Activated CD8-positive, alpha-beta T cell treated with anti-CD3 and anti-CD28 coated beads for 36 hours (primary cell): ENCODE results near the gene ATXN1. TPM values are rescaled to one million over a fixed set of nuclear protein-coding genes. Genes with fewer than 3 reads are reported as not detected.
A peak's percentile ranks its signal among the peaks of the same experiment; 100 is the strongest.
"Not testable (repeated sequence)": the region's sequence is repeated elsewhere in the genome, so short reads cannot be mapped to it uniquely, and the experiment has no call there.

Source experiments
- ATAC-seq: fragments of 200-7000 bp; cut with Tn5 transposase; one replicate; pipeline ENCODE4 v1.10.0; 2021; ENCODE audit warnings: mild to moderate bottlenecking, moderate library complexity
- CTCF ChIA-PET: fragments of 350-600 bp; sonication (Branson Sonifier 250); formaldehyde crosslinking; loops from one replicate; lab custom pipeline; 2021; ENCODE audit warnings: antibody characterized with exemption; lab: Charles Lee
- POLR2A ChIA-PET: fragments of 350-600 bp; sonication (Branson Sonifier 250); formaldehyde crosslinking; loops from one replicate; lab custom pipeline; 2021; ENCODE audit warnings: antibody characterized with exemption; lab: Charles Lee
- DNase-seq: peaks from one replicate; pipeline ENCODE4 v3.0.0-alpha.2; 2020
- H3K27ac Mint-ChIP-seq: one replicate; pipeline ENCODE4 v1.8.0; 2021; ENCODE audit warnings: mild to moderate bottlenecking, mixed read lengths
- H3K27me3 Mint-ChIP-seq: one replicate; pipeline ENCODE4 v1.8.0; 2021; ENCODE audit warnings: mixed read lengths
- H3K36me3 Mint-ChIP-seq: one replicate; pipeline ENCODE4 v1.8.0; 2021; ENCODE audit warnings: low read depth, mixed read lengths
- H3K4me1 Mint-ChIP-seq: one replicate; pipeline ENCODE4 v1.8.0; 2021; ENCODE audit warnings: low read depth, mixed read lengths
- H3K4me3 Mint-ChIP-seq: one replicate; pipeline ENCODE4 v1.8.0; 2021; ENCODE audit warnings: mild to moderate bottlenecking, moderate library complexity, mixed read lengths
- H3K9me3 Mint-ChIP-seq: one replicate; pipeline ENCODE4 v1.8.0; 2021; ENCODE audit warnings: mixed read lengths
- CTCF ChIP-seq: fragments of 200-600 bp; IDR thresholded peaks from one replicate; pipeline ENCODE4 v1.8.0; 2022; ENCODE audit warnings: antibody characterized with exemption, mild to moderate bottlenecking
- intact Hi-C: fragments of 100-400 bp; cut with micrococcal nuclease; formaldehyde crosslinking; loops from one replicate; pipeline ENCODE4 v1.10.0; 2022
- total RNA-seq, 2 experiments: library from RNA; stranded (reverse); gene quantifications; one replicate each; pipeline ENCODE4 v1.2.3, GENCODE V29; 2021

Gene ATXN1
- total RNA-seq, 2 experiments from 2014 or later: 35.4 to 40.8 TPM

GRCh38 chr6:16260602-16261001, 500.7 kb downstream of the ATXN1 start:
- H3K36me3 Mint-ChIP-seq, CTCF ChIA-PET, H3K27me3 Mint-ChIP-seq, H3K4me1 Mint-ChIP-seq, POLR2A ChIA-PET, intact Hi-C loops, H3K9me3 Mint-ChIP-seq, H3K4me3 Mint-ChIP-seq, H3K27ac Mint-ChIP-seq, ATAC-seq, DNase-seq: not testable (repeated sequence)

DNA sequence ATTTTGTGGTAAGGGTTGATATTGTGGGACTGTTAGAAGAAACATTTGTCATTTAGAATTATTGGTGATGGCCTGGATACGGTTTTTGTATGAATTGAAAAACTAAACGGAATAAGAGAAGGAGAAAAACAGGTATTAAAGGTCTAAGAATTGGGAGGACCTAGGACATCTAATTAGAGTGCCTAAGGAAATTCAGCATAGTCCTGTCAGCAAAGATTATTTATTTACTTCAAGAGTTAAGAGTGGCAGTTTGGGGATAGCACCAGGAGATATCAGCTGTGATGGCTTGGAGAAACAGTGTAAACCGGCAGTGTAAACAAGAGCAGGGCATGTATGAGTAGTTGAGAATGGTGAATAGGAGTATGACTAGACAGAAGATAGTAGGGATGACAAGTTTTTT, 501.7 kb downstream of the ATXN1 start:
- DNase-seq, POLR2A ChIA-PET, intact Hi-C loops, H3K27me3 Mint-ChIP-seq, H3K4me3 Mint-ChIP-seq, H3K9me3 Mint-ChIP-seq, H3K36me3 Mint-ChIP-seq, CTCF ChIA-PET, H3K27ac Mint-ChIP-seq, H3K4me1 Mint-ChIP-seq, ATAC-seq: not testable (repeated sequence)

DNA sequence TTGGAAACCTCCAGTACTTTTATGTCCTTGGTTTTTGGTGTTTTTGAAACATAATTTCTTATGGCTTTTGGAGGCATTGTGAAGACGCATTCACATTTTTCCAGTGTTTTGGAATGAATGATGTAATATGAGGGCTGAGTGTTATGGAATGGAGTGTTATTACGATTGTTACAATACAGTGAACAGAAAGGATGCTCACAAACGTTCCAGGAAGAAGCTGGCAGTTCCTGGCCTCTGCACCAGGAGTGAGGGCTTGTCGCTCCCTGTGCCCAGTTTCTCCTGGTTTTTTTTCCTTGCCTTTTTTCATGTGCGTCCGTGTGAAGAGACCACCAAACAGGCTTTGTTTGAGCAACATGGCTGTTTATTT, 502.6 kb downstream of the ATXN1 start:
- CTCF ChIA-PET: no interaction called here
- no peak for TF ChIP-seq CTCF
- H3K4me1 Mint-ChIP-seq: no peaks in the 10 kb centered on the region
- H3K27me3 Mint-ChIP-seq: peaks cover 6% of the 10 kb centered on the region
- no peak overlapping the region for H3K27ac Mint-ChIP-seq
- POLR2A ChIA-PET: interaction anchor here (1.1 kb wide), 1 partner anchor 12 kb away, joined by 4 read pairs; no protein-coding TSS in a partner anchor
- H3K9me3 Mint-ChIP-seq: no peaks in the 10 kb centered on the region
- DNase-seq: no peak
- intact Hi-C loops: no loop called here
- ATAC-seq: no peak
- no peak overlapping the region for H3K4me3 Mint-ChIP-seq
- H3K36me3 Mint-ChIP-seq: no peaks in the 10 kb centered on the region

- Mint-ChIP-seq H3K27me3 (peaks cover 5% of the 10 kb centered on the region), H3K27ac (no peak overlapping the region), H3K36me3 (no peaks in the 10 kb centered on the region), H3K4me3 (no peak overlapping the region), H3K4me1 (no peaks in the 10 kb centered on the region), H3K9me3 (no peaks in the 10 kb centered on the region)
- intact Hi-C loops: no loop called here
- no peak for TF ChIP-seq CTCF
- ChIA-PET POLR2A (interaction anchor here (1.1 kb wide), 1 partner anchor 11 kb away, joined by 4 read pairs; no protein-coding TSS in a partner anchor), CTCF (no interaction called here)
- peak; percentile 7 for DNase-seq
- peak; percentile 30 for ATAC-seq
Observed at GRCh38 chr6:16257999-16258708, 503.1 kb downstream of the ATXN1 start.

DNA sequence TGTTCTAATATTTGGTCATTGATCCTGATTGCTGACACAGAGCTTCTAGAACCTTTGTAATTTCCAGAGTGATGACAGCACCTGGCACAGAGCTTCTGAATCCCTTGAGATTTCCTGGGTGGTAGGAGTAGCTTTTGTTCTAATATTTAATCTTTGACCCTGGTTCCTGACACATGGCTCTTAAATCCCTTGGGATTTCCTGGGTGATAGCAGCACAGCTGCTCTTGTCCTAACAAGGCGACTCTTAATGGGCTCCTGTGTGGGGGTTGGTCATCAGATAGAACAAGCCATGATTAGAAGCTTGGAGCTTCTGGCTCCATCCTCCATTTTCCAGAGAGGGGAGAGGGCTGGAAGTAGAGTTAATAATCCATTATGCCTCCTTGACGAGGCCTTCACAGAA, 504.5 kb downstream of the ATXN1 start:
- peaks cover 5% of the 10 kb centered on the region for H3K4me1 Mint-ChIP-seq
- H3K36me3 Mint-ChIP-seq: no peaks in the 10 kb centered on the region
- no peak for TF ChIP-seq CTCF
- no peak for DNase-seq
- ChIA-PET CTCF (interaction anchor here (0.7 to 1.3 kb wide), 4 partner anchors 9 to 51 kb away, joined by 3 read pairs; no protein-coding TSS in a partner anchor), POLR2A (no interaction called here)
- no peak overlapping the region for H3K27ac Mint-ChIP-seq
- H3K9me3 Mint-ChIP-seq: no peaks in the 10 kb centered on the region
- no peak overlapping the region for H3K4me3 Mint-ChIP-seq
- peaks cover 3% of the 10 kb centered on the region for H3K27me3 Mint-ChIP-seq
- ATAC-seq: no peak
- intact Hi-C loops: no loop called here

DNA sequence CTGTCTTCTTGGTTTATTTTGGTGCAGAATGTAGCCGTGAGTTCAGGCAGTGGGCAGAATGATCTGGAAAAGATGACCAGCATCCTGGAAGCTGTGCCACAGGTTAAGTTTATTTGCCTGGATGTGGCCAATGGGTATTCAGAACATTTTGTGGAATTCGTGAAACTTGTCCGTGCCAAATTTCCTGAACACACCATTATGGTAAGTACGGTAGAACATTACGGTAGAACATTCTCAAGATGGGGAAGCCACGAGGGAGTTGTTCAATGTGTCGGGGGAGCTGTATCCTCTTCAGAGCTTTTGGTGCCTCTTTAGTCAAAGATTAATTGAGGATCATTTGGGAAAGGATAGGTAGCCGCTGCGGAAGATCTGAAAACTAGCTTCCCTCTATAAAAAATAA, 506.7 kb downstream of the ATXN1 start:
- CTCF ChIA-PET: no interaction called here
- peaks cover 5% of the 10 kb centered on the region for H3K4me1 Mint-ChIP-seq
- H3K27ac Mint-ChIP-seq: no peak overlapping the region
- POLR2A ChIA-PET: no interaction called here
- TF ChIP-seq CTCF: no peak
- no peak overlapping the region for H3K4me3 Mint-ChIP-seq
- peaks cover 3% of the 10 kb centered on the region for H3K27me3 Mint-ChIP-seq
- no peak for ATAC-seq
- no peak for DNase-seq
- intact Hi-C loops: no loop called here
- H3K36me3 Mint-ChIP-seq: no peaks in the 10 kb centered on the region
- H3K9me3 Mint-ChIP-seq: no peaks in the 10 kb centered on the region
